Muscle of arm (tissue), 12 donors: ENCODE data around the gene PLEKHG5. TPM values are rescaled to one million over a fixed set of nuclear protein-coding genes. Genes with fewer than 3 reads are reported as not detected.
"Not testable (repeated sequence)": the region's sequence is repeated elsewhere in the genome, so short reads cannot be mapped to it uniquely, and the experiment has no call there.

Experiments
- DNase-seq: peaks from one replicate; pipeline ENCODE4 v3.0.0-alpha.2; 2013
- polyA plus RNA-seq, 12 donors: library from polyadenylated mRNA; unstranded; fragments of 120-200 nt; gene quantifications; one replicate each; pipeline ENCODE4 v1.2.1, GENCODE V29; 2013; ENCODE audit not compliant: insufficient read length in 12 of 12

PLEKHG5 gene
- polyA plus RNA-seq, 12 donors: 6.5 to 32.0 (median 9.8) TPM; not detected in 1

DNA sequence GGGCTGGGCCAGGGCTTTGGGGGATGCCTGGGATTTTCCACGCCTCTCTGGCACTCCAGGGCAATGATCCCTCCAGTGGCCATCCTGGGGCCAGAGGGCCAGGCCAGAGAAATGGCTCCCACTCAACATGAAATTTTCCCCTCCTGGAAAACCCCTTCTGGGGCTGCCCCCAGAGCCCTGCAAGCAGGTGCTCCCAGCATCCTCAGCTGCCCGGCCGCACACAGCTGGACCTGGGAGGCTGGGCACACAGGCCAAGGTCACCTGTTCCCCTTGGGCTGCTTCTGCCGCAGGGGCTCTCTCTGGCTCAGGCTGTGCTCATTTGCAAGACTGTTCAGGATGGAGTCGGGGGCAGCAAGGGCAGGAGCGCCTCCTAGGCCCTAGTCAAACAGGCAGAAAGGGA lies 63.0 kb downstream of the PLEKHG5 start:
- DNase-seq: not testable (repeated sequence)

DNA sequence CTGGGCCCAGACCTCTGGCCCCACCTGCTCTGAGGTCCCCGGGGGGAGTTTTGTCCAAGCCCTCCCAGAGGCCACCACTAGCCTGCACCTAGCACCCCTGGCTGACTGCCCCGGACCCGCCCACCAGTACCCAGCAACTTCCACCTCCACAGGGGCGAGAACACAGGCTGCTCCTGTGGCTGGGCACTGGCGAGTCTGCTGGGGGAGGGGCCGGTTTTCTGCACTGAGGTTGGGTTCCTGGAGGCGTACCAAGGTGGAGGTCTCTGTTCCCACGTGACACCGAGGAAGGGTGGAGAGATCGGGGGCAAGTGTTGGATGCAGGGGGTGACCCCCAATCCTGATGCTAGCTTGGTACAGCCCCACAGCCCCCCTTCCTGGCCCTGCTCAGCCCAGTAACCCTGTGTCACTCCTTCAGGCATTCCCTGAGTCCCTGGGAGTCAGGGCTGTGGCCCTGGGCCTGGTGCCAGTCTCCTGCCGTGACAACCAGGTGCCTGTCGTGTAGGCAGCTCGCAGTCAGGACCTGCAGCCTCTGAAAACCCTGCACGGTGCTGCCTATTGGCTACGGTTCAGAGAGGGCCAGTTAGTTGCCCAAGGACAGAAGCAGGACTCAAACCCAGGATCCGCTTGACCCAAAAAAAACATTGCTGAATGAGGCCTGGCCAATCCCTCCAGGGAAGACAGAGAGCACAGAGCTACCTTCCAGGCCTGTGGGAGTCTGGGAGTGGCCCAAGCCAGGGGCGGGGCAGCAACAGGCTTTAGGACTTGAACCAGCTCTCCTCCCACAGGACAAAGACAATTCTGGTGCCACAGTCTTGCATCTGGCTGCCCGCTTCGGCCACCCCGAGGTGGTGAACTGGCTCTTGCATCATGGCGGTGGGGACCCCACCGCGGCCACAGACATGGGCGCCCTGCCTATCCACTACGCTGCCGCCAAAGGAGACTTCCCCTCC lies 63.8 kb downstream of the PLEKHG5 start:
- no peak for DNase-seq

DNA sequence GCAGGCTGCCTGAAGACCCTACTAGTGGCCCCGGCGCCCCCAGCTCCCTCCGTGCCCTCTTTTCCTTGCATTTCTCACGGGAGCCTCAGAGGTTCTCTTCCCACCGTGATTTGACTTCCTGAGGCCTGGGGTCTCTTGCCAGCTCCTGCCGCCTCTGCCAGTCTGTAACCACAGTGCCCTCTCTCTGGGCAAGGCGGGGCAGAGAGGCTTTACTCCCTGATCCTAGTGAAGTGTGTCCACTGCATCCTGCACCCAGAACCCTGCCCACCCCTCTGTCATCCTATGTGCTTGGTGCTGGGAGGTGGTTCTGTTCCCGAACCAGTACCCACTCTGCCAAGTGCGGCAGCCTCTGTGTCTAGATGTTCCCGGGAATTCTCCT lies 64.5 kb downstream of the PLEKHG5 start:
- DNase-seq: no peak

DNA sequence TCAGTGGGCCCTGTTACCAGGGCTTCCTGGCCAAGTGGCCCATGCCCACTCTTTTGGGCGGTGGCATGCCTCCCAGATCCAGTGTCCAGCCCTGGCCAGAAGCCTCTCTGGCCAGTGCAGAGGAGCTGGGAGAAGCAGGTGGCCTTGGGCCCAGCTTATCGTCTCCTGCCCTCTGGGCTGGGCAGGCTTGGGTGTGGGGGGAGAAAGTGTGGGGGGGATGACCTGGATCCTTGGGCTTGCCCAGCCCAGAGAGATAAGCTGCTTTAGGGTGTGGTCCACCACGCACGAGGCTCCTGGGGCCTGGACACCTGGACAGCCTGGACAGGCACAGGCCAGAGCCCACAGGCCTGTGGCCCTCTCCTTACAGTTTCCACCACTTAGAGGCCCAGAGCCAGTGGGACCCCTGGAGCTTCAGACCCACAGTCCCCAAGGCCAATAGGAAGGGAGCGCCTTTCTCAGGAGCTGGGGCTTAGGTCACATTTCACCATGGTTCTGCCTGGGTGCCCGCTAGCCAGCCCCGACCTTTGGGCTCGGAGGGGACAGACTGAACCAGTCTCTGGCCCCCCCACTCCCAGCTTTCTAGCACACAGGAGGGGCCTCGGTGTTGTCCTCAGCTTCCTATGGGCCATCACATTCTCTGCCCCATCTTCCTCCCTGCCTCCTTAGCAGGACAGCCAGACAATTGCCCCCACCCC lies 65.0 kb downstream of the PLEKHG5 start:
- no peak for DNase-seq

DNA sequence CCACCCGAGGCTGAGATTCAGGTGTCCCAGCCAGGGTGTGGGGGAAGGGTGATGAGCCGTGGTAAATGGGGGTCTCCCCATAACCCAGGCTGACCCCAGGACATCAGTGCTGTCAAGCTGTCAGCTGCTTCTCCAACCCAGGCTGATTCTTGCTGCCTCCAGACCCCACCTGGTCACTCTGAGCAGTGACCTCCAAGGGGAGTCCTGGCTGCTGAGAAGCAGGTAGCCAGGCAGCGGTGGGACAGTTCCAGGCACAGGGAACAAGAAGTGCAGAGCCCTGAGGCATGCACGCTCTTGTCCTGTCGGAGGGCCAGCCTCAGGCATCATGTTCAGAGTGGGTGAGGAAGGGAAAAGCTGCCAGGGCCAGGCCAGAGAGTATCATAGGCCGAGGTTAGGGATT lies 65.8 kb downstream of the PLEKHG5 start:
- DNase-seq: no peak

DNA sequence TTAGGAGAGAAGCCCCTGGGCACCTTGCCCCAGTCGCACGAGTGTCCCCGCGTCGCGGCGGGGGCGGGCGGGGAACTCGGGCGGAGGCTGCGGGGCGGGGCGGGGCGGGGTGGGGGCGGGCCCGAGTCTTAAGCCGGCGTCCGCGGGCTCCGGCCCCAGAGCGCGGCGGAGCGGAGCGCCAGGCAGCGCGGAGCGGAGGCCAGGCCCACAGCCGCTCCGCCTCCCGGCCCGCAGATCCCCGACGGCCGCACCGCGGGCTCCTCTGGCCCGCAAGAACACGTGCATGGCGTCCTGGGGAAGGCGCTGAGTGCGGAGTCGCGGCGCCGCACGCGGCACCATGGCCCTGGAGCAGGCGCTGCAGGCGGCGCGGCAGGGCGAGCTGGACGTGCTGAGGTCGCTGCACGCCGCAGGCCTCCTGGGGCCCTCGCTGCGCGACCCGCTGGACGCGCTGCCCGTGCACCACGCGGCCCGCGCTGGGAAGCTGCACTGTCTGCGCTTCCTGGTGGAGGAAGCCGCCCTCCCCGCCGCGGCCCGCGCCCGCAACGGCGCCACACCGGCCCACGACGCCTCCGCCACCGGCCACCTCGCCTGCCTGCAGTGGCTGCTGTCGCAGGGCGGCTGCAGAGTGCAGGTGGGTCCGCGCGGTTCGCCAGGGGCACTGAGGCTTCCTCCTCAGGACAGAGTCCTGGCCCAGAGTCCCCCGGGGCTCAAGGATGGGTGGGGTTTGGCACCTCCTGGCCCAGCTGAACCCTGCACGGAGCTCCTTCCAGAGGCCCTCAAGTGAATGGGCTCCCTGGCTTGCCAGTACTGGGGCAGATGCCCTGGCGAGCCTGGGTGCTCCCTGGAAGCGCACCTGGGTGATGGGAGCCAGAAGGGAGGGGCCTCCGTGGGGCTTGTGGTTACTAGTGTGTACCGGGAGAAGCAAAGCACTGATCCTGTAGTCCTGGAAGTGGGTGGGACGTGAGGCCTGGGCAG lies 66.6 kb downstream of the PLEKHG5 start, which contains the start of gene ESPN:
TSS of gene ESPN (plus strand) at position 158 of the 975 bp plus-strand sequence. CDS start at position 338, 180 bp downstream.
- DNase-seq: no peak

DNA sequence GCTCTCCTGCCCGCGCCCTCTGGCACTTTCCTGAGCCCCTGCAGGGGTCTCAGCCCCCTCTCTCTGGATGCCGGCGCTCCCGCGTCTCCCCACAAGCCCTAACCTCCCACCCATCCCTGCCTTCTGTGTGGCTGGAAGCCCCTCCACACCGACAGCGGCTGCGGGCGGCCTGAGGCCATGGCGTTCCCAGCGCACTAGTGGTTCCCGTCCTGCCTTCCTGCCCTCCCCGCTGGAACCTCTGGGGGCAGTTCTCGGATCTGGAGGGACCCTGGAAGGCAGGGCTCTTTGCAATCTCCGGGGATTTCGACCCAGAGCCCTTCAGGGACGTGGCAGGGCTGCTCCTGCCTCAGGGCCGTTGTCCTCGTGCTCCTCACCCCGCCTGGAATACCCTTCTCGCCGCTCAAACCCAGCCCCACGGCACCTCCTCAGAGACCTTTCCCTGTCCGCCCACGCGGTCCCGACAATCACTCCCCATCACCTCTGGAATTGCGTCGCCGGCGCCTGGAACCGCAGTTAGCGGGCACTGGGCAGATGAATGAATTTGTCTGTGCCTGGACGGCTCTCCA lies 67.4 kb downstream of the PLEKHG5 start:
- no peak for DNase-seq

DNA sequence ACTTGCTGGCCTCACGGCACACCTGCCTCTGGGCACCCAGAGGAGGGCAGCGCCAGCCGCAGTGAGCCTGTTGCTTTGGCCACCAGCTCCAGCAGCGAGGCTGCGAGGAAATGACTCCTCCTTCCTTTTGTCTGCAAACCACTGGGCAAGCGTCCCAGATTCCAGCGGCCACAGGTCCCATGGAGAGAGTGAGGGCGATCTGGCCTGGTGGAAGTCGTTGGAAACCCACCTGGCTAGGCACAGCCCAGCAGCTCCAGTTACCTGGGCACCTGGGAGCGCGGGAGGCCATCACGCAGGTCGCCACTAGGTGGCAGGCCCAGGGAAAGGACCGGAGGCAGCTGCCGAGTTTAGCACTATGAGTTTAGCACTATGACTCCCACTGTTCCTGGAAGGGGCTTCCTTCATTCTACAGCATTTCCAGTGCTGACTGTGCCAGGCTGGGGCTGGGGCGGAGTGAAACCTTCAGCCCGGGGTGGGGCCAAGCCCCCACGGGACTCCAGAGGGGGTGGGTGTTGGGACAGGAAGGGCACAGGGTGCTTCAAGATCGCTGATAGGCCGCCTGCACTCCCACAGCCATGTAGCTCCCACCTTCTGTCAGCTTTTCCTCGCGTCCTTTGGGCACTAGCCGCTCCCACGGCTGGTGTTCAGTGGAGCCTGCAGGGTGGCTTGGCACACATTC lies 68.0 kb downstream of the PLEKHG5 start:
- no peak for DNase-seq

DNA sequence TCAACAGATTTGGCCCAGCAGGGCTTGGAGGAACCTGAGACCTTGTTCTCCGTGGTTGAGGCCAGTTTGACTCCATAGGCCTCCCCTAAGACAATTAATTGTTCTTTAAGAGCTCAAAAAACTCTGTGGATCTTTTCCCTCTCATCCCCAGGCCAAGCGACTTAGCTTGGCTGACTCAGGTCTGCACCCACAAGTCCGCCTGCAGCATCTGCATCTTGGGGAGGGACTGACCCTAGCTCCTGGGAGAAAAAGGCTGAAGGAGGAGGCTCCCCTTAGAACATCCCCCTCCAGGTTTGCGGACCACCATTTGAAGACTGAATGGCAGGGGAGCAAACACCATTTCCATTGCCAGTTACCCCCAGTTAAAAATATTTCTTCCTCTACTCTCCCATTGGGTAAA lies 70.2 kb downstream of the PLEKHG5 start:
- DNase-seq: no peak

DNA sequence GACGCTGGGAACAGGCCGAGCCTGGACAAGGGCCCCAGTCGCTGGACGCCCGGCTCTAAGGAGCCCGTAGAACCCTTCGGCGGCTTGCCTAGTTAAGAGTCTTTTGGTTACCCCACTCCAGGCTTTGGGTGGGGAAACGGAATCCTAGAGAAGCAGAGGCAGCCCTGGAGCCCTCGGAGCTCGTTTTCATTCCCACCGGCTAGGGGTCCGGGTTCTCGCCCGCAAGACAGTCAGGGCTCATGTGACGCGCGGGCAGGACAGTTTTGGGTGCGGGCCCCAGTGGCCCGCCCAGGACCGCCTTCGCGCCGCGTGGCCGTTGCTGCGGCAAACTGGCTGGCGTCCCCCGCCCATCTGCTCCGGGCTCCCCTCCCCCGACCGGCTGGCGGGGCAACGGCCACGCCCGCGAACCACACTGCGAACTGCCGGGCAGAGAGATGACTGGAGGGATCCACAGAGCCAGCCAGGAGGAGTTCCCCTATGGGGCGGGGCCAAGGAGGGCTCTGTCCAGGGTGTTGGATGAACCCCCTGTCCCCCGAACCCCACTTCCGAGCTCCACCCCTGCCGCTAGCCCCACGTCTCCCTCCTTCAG lies 70.9 kb downstream of the PLEKHG5 start:
- DNase-seq: no peak

DNA sequence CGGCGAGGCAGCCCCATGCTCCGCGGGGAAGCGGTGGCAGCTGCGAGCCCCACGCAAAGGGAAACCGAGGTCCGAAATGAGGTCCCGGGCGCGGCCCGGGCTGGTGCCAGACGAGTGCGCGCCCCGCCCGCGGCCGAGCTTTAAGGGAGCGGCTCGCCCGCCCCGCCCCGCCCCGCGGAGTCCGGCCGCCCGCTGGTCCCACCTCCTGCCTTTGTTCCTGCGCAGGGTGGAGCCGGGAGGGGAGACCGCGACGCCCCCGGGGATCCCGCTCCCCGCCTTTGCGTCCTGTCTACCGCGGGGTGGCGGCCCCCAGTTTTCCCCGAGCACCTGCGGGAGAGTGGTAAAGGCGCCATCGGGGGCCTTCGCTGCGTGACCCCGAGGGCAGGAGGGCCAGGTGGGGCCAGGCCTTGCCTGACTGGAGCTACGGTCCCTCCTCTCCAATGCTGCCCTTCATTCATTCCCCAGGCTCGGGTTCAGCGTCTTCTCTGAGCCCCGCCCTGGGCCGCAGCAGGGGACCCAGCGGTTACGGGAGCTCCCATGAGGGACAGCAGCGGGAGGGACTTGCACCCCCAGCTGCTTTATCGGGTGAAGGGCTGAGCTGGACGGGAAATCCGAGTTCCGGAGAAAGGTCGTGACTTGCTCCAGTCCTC lies 71.5 kb downstream of the PLEKHG5 start, which contains the start of gene HES2:
TSS of gene HES2 (minus strand) at position 116 of the 650 bp plus-strand sequence. CDS start at position 17, 99 bp downstream.
- no peak for DNase-seq

DNA sequence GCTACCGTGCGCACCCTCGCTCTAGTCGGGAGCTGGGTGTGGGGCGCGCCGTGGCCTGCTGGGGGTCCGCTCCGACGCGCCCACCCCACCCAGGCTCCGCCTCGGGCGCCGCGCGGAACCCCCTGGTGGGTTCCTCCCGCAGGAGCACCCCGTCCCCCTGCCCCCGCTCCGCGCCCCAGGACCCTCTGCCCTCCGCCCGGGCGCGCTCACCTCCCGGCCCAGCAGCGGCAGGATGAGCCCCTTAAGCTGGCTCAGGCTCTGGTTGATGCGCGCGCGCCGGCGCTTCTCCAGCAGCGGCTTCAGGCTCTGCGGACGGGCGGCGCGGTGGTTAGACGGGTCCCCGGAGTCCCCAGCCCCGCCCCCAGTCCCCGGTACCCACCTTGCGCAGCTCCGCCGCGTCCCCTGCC lies 72.1 kb downstream of the PLEKHG5 start:
- no peak for DNase-seq

DNA sequence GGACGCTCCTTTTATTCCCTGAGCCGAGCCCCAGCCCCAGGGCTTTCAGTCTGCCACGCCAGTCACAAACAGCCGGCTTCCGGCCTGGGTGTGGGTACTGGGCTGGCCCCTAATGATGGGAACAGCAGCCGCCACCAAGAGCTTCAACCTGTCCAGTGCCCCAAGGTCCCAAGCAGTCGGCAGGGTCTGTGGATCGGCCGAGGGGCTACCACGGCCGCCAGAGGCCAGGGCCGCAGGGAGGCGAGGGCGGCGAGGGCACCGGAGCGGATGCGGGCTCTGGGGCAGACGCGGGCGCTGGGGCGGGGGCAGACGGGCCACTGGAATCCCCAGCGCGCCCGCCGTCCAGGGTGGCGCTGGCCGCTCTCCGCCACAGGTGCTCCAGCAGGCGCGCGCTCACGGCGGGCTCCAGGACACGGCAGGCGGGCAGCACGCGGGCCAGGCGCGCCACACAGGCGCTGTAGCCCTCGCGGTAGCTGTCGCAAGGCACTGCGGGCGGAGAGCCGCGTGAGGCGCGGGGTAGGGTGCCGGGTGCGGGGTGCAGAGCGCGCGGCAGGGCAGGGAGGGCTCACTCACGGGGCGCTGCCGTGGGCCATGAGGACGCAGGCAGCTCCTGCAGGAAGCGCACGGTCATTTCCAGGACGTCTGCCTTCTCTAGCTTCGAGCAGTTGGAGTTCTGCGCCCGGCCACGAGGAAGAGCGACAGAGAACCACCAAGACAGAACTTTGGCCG lies 72.6 kb downstream of the PLEKHG5 start:
- no peak for DNase-seq

DNA sequence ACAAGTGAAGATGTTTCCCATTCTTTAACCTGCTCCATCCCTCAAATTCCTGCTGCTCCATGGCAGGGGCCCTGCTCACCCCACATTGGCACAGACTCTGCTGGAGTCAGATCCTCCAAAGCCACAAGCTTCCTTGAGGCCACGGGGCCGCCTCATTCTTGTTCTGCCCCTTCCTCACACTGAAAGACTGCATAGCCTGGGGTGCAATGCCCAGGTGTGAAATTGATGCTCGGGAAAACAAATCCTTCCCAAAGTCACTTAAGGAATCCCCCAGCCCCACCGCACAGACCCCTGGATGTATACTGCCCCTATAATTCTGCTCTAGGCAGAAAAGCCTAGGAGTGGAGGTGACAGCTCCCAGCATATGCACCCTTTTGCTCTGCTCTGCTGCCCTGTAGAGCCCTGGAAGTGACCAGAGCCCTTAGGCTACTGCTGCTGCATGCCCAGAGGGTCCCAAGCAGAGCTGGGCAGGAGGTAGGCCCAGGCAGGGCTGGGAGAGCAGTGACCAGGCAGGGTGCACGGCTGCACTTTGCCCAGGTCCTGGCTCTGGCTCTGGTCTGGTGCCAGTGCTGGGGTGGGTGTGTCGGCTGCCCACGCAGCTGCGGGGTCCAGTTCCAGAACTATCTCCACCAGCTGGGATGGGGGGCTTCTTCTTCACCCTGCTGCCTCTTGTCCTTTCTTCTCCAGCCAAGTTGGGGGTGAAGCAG lies 73.4 kb downstream of the PLEKHG5 start:
- no peak for DNase-seq
